Lung microvascular endothelial cell (primary cell): ENCODE results near the gene SACM1L. TPM values are rescaled to one million over a fixed set of nuclear protein-coding genes. Genes with fewer than 3 reads are reported as not detected.
"Not testable (repeated sequence)": the region's sequence is repeated elsewhere in the genome, so short reads cannot be mapped to it uniquely, and the experiment has no call there.

ENCODE experiments used
- DNase-seq, 2 donors: peaks; one replicate each; pipeline versions ENCODE4 v3.0.0 to v3.0.0-alpha.2; 2010; ENCODE audit warnings: low read depth in 2 of 2
- total RNA-seq: library from RNA; depleted of rRNA; stranded (reverse); fragments of >200 nt; gene quantifications from 2 replicates; pipeline ENCODE4 v1.2.1, GENCODE V29; 2014

The SACM1L gene
- total RNA-seq, 1 donor from 2014 or later, result 35.7 TPM

DNA sequence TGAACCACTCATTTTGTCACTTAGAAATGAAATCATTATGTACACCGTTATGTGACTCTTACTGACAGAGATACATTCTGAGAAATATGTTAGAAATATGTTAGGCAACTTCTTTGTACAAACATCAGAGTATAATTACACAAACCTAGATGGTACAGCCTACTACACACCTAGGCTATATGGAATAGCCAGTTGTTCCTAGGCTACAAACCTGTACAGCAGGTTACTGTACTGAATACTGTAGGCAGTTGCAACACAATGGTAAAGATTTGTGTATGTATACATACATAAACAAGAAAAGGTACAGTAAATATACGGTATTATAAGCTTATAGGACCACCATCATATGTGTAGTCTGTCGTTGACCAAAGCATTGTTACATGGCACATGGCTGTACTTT lies 3.7 kb downstream of the SACM1L start:
- no peak for DNase-seq

- DNase-seq, result peak; percentile 31 to 33
Observed at GRCh38 chr3:45693941-45694521, 4.8 kb downstream of the SACM1L start.

- DNase-seq, result not testable (repeated sequence)
Observed at GRCh38 chr3:45695166-45695565, 6.0 kb downstream of the SACM1L start.

GRCh38 chr3:45700570-45701073 lies 11.4 kb downstream of the SACM1L start:
- no peak for DNase-seq

DNA sequence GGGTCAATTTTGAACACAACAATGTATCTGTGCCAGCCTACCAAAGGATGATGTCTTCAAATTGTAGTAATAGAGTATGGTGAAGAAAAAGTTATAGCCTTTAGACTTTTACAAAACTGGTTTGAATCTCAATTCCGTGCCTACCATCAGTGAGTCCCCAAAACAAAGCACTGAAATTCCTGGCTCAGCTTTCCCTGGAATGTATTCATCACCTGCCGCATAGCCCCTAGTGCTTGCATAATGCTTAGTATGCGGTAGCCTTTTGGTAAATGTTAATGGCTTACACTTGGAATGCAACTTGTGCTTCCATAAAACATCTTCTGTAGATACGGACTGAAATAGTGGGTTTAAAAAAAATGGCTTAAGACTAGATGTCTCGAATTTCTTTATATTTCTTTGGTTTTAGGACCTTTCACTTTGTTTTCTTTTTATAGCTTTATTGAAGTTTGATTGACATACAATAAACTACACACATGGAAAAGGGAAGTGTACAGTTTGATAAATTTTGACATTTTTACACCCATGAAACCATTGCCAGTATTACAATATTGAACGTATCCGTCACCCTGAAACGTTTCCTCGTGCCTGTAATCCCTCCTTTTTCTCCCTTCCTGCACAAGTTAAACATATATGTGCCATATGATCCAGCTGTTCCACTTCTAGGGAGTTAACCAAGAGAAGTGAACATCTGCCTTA lies 12.1 kb downstream of the SACM1L start:
- no peak for DNase-seq

- no peak for DNase-seq
Observed at GRCh38 chr3:45704301-45704943, 15.2 kb downstream of the SACM1L start.

DNA sequence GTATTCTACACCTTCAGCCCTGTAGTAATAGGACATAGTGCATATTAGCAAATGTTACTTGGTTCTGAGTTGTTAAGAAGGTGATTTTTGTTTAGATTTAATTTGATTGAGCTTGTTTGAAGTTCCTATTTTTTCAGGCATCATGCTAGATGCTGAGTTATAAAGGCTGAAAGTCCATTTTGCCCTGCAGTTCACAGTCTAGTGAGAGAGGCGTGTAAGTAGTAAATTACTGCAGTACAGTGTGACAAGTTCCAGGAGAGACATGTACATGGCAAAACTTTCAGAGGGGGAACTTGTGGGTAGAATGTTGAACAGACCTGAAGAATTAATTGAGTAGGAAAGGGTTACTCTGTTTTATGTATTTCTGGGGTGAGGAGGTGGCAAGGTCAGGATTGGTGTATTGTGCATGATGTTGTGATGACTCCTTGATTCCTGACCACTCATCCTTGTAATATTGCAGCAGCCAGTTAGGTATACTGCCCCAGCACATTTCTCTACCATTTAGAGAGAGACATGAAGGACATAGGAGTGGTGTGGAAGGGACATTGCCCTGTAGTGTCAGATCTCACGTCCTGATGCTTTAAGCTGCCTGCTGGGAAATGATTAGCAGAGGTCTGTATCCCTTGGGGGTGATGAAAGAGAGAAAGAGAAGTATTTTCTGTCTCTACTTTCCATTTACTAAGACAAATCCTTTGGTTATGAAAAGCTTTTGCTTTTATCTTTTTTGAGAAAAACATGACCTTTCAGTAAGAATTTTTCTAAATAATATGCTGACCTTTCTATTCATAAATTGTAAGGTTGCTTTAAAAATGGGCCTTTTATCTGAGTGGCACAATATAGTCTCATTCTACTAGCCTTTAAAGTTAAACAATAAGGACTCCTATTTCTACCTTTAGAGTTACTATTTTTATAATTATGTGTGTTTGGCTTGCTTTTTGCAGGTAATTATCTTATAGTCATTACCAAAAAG lies 16.9 kb downstream of the SACM1L start:
- DNase-seq, result no peak

DNA sequence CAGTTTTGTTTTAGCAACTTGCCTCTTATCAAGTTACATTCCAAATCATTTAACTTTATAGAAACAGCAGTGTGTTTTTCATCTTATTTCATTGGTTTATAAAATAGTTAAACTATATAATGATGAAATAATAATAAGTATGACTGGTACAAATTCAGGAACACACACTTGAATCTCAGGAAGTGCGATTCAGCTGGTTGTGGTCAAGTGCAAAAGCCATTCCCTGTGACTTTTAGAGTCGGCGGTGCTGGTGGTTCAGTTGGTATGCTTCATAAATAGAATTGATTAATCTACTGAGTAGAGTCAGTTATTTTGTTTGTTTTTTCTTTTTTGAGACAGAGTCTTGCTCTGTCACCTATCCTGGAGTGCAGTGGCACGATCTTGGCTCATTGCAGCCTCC lies 22.7 kb downstream of the SACM1L start:
- peak in 1 of 2 donors; percentile 29 for DNase-seq

DNA sequence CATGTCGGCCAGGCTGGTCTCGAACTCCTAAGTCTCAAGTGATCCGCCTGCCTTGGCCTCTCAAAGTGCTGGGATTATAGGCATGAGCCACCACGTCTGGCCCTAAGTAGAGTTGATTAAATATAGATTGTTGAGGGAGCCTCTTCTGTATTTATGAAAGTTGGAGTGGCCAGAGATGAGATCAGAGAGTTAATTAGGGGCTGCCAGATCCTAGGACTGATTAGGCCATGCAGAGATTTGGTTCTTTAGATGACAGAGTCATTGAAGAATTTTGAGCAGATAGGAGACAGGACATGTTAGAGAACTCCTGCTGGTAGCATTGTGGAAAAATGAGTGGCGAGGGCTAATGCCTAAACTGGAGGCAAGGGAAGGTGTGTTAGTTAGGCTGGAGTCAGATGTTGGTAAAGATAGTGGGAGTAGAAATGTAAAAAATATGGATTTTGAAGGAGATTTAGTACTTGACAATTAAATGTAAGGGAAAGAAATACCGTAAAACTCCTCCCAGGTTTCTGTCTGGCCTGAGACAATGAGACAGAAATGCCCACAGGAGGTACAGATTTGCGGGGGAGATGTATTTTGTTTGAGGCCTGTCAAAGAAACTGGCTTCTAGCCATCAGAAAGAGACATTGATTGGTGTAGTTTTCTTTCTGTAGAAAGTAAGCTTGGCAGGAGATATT lies 23.4 kb downstream of the SACM1L start:
- no peak for DNase-seq

- DNase-seq, result no peak
Observed at GRCh38 chr3:45715945-45716344, 26.7 kb downstream of the SACM1L start.

GRCh38 chr3:45716790-45717336 lies 27.7 kb downstream of the SACM1L start:
- DNase-seq, result no peak

- no peak for DNase-seq
Observed at GRCh38 chr3:45719655-45720487, 30.7 kb downstream of the SACM1L start.

- no peak for DNase-seq
Observed at GRCh38 chr3:45724911-45725310, 35.7 kb downstream of the SACM1L start.

DNA sequence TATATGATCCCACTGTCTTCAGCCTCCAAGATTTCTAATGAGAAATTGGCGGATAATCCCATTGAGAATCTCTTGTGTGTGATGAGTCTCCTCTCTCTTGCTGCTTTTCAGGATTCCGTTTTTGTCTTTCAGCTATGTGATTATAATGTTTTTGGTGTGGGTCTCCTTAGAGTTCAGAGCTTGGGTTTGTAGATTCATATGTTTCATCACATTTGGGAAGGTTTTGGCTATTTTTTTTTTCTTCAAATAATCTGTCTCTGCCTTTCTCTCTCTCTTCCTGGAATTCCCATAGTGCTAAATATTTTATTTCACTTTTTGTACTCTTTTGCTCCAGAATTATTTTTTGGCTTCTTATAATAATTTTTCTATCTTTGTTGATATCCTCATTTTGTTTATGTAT lies 40.4 kb downstream of the SACM1L start:
- no peak for DNase-seq

- DNase-seq, result no peak
Observed at GRCh38 chr3:45730409-45731154, 41.4 kb downstream of the SACM1L start.

- no peak for DNase-seq
Observed at GRCh38 chr3:45736707-45737106, 47.5 kb downstream of the SACM1L start.

DNA sequence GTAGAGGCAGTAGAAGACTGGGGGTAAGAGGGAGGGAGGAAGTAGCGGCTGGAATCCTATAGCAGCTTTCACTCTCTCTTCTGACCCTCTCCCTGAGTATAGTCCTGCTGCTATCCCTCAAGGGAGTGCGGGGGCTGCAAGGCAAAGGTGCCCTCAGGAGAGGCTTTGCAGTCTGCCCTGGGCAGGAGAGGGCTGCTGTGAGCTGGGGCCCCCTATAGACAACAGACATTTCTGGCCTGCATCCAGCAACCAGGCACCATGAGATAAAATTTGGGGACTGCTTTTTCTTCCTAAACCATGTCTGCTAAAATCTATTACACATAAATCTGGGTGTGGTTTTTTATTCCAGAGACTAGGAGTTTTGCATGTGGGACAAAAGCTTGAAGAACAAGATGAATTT lies 48.0 kb downstream of the SACM1L start:
- DNase-seq, result no peak

GRCh38 chr3:45739991-45740390 lies 50.8 kb downstream of the SACM1L start:
- DNase-seq, result no peak

DNA sequence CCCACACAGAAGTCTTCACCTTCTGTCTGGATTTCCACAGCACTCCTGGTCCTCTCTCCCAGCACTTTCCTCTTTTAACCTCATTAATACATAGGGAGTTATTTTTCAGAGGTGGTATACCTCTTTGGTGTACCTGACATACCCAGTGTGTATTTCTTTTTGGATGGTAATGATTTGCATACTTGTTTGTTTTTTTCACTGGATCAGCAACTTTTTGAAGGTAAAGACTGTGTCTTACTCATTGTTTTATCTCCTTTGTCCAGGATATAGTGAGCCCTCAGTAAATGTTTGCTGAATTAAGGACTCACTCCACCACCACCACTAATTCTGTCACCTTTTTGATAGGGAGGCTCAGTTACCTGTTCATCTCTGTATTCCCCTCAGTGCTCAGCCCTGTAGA lies 52.1 kb downstream of the SACM1L start:
- no peak for DNase-seq
